AG04449 (cell line): ENCODE measurements around the gene LPP.

Experiments used
- CTCF ChIA-PET: fragments of 350-600 bp; formaldehyde crosslinking; extraction: SDS; loops from one replicate; lab custom pipeline; 2021; ENCODE audit warnings: antibody characterized with exemption; lab: Yijun Ruan, JAX
- POLR2A ChIA-PET: fragments of 400-600, 350-600 bp; formaldehyde crosslinking; extraction: SDS; loops from one replicate; lab custom pipeline; 2020; ENCODE audit warnings: antibody characterized with exemption, inconsistent platforms; lab: Yijun Ruan, JAX
- DNase-seq: peaks from one replicate; pipeline ENCODE4 v3.0.0-alpha.2; 2010; ENCODE audit warnings: low read depth, low spot score
- H3K4me3 ChIP-seq: 2 replicates; pipeline ENCODE4 v1.5.1; 2011; ENCODE audit warnings: low read depth, mild to moderate bottlenecking, control low read depth, low read length
- TF ChIP-seq, protein P1 (sequence below): IDR thresholded peaks from one replicate; pipeline ENCODE4 v1.5.1; 2011; ENCODE audit warnings: mild to moderate bottlenecking, moderate library complexity, low read length, control low read depth, inconsistent platforms; ENCODE audit not compliant: insufficient read depth; ENCODE audit errors: missing control alignments

The LPP gene

DNA sequence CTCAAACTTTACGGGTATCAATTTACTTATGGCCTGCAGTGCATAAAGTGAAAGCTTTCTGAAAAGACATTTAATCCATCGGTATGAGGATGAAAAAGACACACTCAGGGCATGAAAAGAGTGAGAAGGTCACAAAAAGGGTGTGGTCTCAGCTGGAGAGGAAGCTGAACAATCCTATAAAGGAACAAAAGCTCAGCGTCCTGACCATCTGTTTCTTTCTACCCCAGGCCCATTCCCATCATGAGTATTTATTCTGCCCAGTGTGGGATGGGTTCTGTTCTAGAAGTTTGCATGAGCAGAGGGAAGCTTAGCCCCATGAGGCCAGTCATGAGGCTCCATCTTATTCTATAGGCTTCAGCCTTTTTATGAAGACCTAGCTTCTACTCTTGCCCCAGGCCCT, 144.6 kb downstream of the LPP start:
- CTCF ChIA-PET: interaction anchor here (0.7 to 2.6 kb wide), 5 partner anchors 8 to 658 kb away, joined by 4 to 16 read pairs (median 6); no protein-coding TSS in a partner anchor
- no peak for DNase-seq
- TF ChIP-seq, protein P1, sequence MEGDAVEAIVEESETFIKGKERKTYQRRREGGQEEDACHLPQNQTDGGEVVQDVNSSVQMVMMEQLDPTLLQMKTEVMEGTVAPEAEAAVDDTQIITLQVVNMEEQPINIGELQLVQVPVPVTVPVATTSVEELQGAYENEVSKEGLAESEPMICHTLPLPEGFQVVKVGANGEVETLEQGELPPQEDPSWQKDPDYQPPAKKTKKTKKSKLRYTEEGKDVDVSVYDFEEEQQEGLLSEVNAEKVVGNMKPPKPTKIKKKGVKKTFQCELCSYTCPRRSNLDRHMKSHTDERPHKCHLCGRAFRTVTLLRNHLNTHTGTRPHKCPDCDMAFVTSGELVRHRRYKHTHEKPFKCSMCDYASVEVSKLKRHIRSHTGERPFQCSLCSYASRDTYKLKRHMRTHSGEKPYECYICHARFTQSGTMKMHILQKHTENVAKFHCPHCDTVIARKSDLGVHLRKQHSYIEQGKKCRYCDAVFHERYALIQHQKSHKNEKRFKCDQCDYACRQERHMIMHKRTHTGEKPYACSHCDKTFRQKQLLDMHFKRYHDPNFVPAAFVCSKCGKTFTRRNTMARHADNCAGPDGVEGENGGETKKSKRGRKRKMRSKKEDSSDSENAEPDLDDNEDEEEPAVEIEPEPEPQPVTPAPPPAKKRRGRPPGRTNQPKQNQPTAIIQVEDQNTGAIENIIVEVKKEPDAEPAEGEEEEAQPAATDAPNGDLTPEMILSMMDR: no peak
- no peak overlapping the region for H3K4me3 ChIP-seq
- POLR2A ChIA-PET: interaction anchor here (0.5 kb wide), 1 partner anchor 29 kb away, joined by 3 read pairs; no protein-coding TSS in a partner anchor

DNA sequence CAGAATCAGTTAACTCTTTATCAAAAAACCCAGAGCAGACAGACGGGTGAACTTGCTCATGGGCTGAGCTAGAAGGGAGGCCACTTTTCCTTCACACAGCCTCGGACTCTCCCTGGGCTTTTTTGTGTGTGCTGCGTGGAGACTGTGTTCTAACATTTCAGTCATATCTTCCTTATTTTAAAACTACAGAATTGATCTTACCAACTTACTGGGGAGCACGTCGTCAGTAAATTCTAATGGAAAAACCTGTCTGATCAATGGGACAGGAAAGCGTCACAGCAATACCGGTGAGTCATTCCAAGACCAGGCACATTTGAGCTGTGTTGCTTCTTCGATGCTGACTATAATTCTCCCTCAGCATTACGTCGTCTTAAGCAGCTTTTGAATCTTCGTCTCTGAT, 145.1 kb downstream of the LPP start:
- POLR2A ChIA-PET: interaction anchor here (0.5 kb wide), 1 partner anchor 30 kb away, joined by 3 read pairs; no protein-coding TSS in a partner anchor
- TF ChIP-seq, protein P1: no peak
- no peak for DNase-seq
- CTCF ChIA-PET: interaction anchor here (0.7 to 2.6 kb wide), 3 partner anchors 559 to 658 kb away, joined by 4 to 16 read pairs (median 6); no protein-coding TSS in a partner anchor
- H3K4me3 ChIP-seq: no peak overlapping the region

DNA sequence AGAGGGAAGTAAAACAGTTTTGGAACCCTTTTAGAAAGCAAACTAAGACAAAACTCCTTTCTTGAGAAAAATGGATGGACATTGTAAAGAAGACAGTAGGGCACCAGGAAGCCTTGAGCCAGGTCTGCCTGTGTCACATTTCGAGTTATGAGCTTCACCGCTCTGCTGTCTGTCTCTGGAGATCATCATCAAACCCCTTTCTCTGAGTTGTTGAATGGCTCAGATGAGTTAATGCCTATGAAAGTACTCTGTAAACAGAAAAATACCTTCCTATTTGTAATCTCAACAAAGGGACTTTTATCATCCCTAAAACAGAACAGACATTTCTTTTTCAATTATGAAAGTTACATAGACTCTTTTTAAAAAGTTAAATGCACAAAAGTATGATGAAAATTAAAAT, 145.8 kb downstream of the LPP start:
- POLR2A ChIA-PET: no interaction called here
- H3K4me3 ChIP-seq: no peak overlapping the region
- CTCF ChIA-PET: interaction anchor here (0.6 to 2.6 kb wide), 3 partner anchors 378 to 655 kb away, joined by 3 to 16 read pairs (median 6); no protein-coding TSS in a partner anchor

DNA sequence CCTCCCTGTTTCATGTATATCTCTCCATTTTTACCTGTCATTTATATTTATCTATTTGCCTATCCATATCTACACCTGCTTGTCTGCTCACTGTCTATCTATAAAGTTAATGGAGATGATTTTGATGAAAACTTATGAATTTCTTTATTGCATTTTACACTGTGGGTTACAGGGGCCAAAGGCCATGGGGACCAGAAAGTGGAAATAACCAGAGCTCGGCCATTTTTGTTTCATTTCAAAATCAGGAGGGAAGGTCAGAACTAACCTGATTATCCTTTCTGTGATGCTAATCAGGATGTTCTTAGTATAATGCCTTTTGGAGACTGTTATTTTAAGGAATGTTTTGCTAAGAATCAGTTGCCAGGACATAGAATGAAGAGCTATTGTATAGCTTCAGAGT, 147.2 kb downstream of the LPP start:
- ChIA-PET POLR2A (no interaction called here), CTCF (interaction anchor here (2.6 kb wide), 1 partner anchor 561 kb away, joined by 16 read pairs; no protein-coding TSS in a partner anchor)
- TF ChIP-seq, protein P1: no peak
- H3K4me3 ChIP-seq: no peak overlapping the region
- no peak for DNase-seq

More for the DNA sequence above, 145.8 kb downstream of the LPP start:
- TF ChIP-seq, protein P1: no peak
- no peak for DNase-seq

DNA sequence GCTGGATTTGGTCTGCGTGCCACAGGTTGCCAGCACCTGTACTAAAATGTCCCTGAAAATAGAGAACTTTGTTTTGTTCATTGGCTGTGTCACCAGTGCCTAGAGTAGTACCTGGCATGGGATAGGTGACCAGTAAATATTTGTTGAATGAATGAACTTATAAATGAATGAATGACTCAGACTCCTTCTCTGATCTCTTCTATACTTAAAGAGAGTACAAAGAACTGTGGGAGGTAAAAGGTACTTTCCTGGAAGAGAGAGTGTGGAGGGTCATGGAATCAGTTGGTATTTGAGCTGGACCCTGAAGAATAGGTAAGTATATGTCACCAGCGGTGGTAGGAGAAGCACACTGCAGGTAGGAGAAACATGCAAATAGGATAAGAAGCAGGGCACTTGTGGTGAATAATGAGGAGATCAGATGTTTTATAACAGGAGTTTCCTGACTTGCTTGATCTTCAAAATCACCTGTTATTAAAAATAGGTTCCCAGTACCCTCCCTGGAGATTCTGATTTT, 149.4 kb downstream of the LPP start:
- no peak for DNase-seq
- TF ChIP-seq, protein P1: no peak
- ChIA-PET CTCF (interaction anchor here (1.4 to 2.6 kb wide), 3 partner anchors 29 to 563 kb away, joined by 4 to 16 read pairs (median 4); no protein-coding TSS in a partner anchor), POLR2A (no interaction called here)
- no peak overlapping the region for H3K4me3 ChIP-seq

DNA sequence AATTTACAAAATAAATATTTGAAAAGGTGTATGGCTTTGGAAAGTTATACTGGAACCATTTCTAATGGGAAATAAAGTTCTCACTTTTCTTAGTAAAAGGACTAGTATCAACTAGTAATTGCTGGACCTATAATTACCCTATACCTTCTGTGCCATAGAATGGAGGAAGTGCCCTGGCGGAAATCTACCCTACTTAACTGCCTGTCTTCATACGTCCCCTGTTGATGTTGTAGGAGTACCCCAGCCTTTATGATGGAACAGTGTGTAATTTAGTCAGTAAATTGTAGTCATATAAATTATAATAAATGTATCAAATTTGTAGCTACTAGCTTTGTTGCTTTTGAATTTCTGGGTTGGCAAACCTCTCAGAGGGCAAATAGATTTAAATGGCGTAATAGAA, 149.9 kb downstream of the LPP start:
- CTCF ChIA-PET: interaction anchor here (1.1 to 1.5 kb wide), 3 partner anchors 30 to 565 kb away, joined by 3 to 4 read pairs (median 4); no protein-coding TSS in a partner anchor
- TF ChIP-seq, protein P1: no peak

More for the DNA sequence above, 149.9 kb downstream of the LPP start:
- no peak overlapping the region for H3K4me3 ChIP-seq
- POLR2A ChIA-PET: no interaction called here
- no peak for DNase-seq
